Esophagus (tissue), 2 donors: Measurements from ENCODE around the gene MAPK8IP1. TPM values are rescaled to one million over a fixed set of nuclear protein-coding genes. Genes with fewer than 3 reads are reported as not detected.

Experiments used
- H3K27ac ChIP-seq, 2 donors: one replicate each; pipeline ENCODE4 v1.5.1; 2013; ENCODE audit warnings: low read depth in 2 of 2, mild to moderate bottlenecking in 2 of 2, inconsistent platforms in 1 of 2, low read length in 1 of 2, moderate library complexity in 1 of 2
- H3K27me3 ChIP-seq, 2 donors: one replicate each; pipeline ENCODE4 v1.6.1; 2013; ENCODE audit warnings: low read length in 2 of 2, control low read depth in 1 of 2, mild to moderate bottlenecking in 1 of 2; ENCODE audit not compliant: insufficient read depth in 2 of 2, control insufficient read depth in 1 of 2
- H3K36me3 ChIP-seq, 2 donors: one replicate each; pipeline ENCODE4 v1.6.1; 2013; ENCODE audit warnings: low read length in 1 of 2; ENCODE audit not compliant: control insufficient read depth in 2 of 2, insufficient read depth in 2 of 2
- H3K4me1 ChIP-seq, 2 donors: one replicate each; pipeline ENCODE4 v1.6.1; 2013; ENCODE audit warnings: low read length in 1 of 2; ENCODE audit not compliant: control insufficient read depth in 2 of 2, insufficient read depth in 2 of 2
- H3K4me3 ChIP-seq, 2 donors: one replicate each; pipeline ENCODE4 v1.5.1; 2013; ENCODE audit warnings: low read length in 2 of 2, mild to moderate bottlenecking in 2 of 2, low read depth in 1 of 2, moderate library complexity in 1 of 2
- H3K9me3 ChIP-seq, 2 donors: one replicate each; pipeline ENCODE4 v1.6.1; 2013; ENCODE audit warnings: mild to moderate bottlenecking in 2 of 2, low read depth in 1 of 2, low read length in 1 of 2, moderate library complexity in 1 of 2; ENCODE audit not compliant: control insufficient read depth in 2 of 2, insufficient read depth in 1 of 2
- WGBS, 2 donors: extraction: QIAGEN DNeasy Blood & Tissue Kit; methylation state at CpG; one replicate each; pipeline ENCODE4 v1.1.7; 2013; 5-methylcytosine and 5-hydroxymethylcytosine counted together
- polyA plus RNA-seq, 2 donors: library from polyadenylated mRNA; stranded (reverse); fragments of 200-250 nt; gene quantifications; one replicate each; pipeline ENCODE4 v1.2.3, GENCODE V29; 2013
- donor health status: healthy with polysubstance abuse.
- donor health status: Bipolar disorder and iron deficiency.

The MAPK8IP1 gene
- polyA plus RNA-seq, 2 donors, result 0.77 to 1.3 TPM

DNA sequence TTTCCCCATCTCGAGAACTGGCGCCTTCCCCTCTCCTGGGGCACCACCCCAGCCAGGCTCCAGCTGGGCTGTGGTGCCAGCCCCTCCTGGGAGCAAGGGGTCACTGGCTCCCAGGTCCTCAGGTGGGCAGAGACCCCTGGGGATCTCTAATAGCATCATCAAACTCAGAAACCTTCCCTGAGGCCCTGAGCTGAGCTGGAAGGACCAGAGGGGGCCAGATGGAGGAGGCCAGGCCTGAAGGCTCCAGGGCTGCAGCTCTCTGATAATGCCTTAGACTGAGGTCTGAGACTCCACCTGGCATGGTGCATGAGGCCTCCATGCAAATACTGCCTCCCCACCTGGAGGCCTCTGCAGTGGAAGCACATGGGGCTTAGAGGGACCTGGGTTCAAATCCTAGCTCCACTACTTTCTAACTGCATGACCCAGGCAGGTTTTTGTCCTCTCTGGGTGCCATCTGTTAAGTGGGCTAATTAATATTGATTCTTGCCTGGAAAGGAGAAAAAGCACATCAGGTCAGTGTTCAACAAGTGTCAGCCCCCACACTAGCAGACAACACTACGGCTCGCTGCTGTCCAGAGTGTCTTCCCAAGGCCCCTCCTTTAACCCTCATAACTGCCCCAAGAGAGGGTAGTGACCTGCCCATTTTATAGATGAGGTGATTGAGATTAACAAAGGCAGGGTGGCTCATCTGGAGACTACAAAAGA, 1.5 kb downstream of the MAPK8IP1 start:
- Histone ChIP-seq H3K27ac (no peak overlapping the region), H3K9me3 (no peaks in the 10 kb centered on the region), H3K36me3 (peaks cover 0 to 7% of the 10 kb centered on the region in 2 donors), H3K4me1 (peaks cover 6 to 8% of the 10 kb centered on the region in 2 donors), H3K27me3 (no peaks in the 10 kb centered on the region), H3K4me3 (no peak overlapping the region)
- WGBS, 2 donors, result 86 to 97% methylated on average over 4 of the region's 4 CpGs

DNA sequence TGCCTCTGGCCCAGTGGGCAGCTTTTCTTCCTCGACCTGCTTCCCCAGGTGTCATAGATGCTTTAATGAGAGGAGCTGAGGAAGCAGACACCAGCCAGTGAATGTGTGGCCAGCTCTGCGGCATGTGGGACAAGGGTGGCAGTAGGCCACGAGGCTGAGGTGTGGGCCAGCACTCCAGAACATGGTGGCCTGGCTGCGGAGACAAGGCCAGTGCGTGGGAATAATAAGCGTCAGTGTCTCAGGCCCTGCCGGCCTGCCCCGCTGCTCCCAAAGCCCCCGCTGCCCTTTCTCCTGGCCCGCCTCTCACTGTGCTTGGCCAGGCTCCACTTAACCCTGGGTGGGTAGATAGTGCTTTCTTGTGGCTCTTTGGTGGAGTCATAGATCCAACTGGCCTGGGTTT, 2.1 kb downstream of the MAPK8IP1 start:
- H3K27me3 ChIP-seq, result no peaks in the 10 kb centered on the region
- 89% methylated on average over 10 of the region's 10 CpGs for WGBS, 2 donors

DNA sequence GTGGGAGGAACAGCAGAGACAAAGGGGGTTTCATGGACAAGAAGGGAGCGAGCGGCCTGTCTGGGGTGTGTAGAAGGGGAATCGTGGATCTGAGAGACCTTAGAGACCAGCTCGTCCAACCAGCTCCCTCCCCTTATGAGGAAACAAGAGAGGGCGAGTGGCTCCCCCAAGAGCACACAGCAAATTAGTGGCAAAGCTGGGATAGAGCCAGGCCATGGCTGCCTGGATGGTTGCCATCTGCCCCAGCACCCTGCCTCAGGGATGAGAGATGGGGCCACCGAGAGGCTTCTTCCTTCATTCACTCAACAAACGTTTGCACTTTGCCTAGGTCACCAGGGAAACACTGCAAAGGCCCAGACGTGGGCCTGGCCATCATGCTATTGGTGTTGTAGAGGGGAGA, 4.1 kb downstream of the MAPK8IP1 start:
- Histone ChIP-seq H3K4me3 (no peak overlapping the region), H3K36me3 (no peaks in the 10 kb centered on the region), H3K9me3 (no peaks in the 10 kb centered on the region), H3K27ac (no peak overlapping the region), H3K27me3 (no peaks in the 10 kb centered on the region), H3K4me1 (peaks cover 6 to 8% of the 10 kb centered on the region in 2 donors)
- WGBS, 2 donors, result 80 to 89% methylated on average over 8 of the region's 8 CpGs

More for the DNA sequence above, 2.1 kb downstream of the MAPK8IP1 start:
- H3K4me3 ChIP-seq, result no peak overlapping the region
- peaks cover 0 to 2% of the 10 kb centered on the region in 2 donors for H3K36me3 ChIP-seq
- no peaks in the 10 kb centered on the region for H3K9me3 ChIP-seq
- H3K4me1 ChIP-seq, result peaks cover 6 to 8% of the 10 kb centered on the region in 2 donors
- H3K27ac ChIP-seq, result no peak overlapping the region

DNA sequence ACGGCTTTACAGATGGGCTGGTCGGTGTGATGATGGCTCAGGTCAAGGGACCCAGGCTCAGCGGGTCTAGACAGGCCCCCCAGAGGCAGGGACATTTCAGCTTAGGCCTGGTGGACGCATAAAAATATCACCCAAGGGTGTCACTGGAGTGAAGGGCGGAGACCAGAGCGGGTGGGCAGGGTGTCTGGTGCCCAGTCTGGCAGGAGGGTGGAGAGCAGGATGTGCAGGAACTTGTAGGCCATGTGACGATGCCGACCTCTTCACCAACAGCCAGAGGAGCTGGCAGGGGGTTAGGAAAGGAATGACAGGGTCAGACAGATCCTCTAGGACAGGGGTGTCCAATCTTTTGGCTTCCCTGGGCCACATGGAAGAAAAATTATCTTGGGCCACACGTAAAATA, 4.5 kb downstream of the MAPK8IP1 start:
- Histone ChIP-seq H3K4me3 (no peak overlapping the region), H3K4me1 (peaks cover 6 to 8% of the 10 kb centered on the region in 2 donors), H3K9me3 (no peaks in the 10 kb centered on the region), H3K36me3 (no peaks in the 10 kb centered on the region), H3K27me3 (no peaks in the 10 kb centered on the region), H3K27ac (no peak overlapping the region)
- WGBS, 2 donors, result 71 to 77% methylated on average over 9 of the region's 9 CpGs

DNA sequence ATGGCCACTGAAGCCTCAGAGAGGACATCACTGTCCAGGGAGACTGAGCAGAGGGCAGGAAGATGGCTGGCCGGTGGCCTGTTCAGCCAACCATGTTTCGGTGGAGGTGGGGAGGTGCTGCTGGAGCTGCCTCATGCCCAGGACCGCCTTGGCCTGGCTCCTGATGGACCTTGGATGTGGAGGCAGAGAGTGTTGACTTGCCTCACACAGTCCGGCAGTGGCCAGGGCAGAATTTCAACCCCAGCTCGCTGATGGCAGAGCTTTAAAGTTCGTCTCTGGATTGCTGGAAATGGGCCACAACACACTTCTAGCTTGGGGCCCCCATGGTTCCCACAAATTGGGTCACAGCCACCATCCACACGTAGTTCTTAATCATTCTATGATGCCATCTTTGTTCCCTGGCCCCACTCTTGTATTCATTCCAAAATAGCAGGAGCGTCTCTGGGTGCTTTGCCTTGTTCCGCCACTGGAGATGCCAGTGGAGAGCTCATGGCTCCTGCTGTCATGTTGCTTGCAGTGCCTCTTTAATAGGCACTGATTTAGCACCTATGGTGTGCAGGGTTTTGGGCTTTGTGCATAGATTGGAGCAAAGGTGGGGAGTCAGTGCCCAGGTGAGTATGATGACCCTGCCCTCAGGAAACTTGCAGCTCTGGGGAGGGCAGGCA, 5.6 kb downstream of the MAPK8IP1 start:
- H3K4me1 ChIP-seq, result peaks cover 3% of the 10 kb centered on the region in 2 donors
- H3K9me3 ChIP-seq, result no peaks in the 10 kb centered on the region
- no peak overlapping the region for H3K4me3 ChIP-seq
- H3K27me3 ChIP-seq, result no peaks in the 10 kb centered on the region
- no peak overlapping the region for H3K27ac ChIP-seq
- H3K36me3 ChIP-seq, result no peaks in the 10 kb centered on the region
- WGBS, 2 donors, result 80 to 84% methylated on average over 9 of the region's 9 CpGs

DNA sequence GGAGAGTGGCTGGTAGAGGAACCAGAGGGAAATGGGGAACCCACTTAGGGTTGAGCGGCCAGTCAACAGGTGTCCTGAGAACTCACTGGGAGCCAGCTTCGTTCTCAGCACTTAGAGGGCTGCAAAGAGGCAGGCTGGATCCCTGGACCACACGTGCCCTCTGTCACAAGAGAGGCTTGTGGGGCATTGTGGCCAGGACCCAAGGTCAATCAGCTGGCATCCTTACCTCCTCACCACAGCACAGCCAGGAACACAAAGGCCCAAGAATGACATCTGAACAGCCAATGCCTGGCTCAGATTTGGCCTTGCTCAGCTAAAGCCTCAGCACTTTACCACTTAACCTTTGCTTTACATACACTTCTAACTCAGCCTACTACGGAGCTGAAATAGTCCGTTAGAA, 7.4 kb downstream of the MAPK8IP1 start:
- no peaks in the 10 kb centered on the region for H3K4me1 ChIP-seq
- H3K27me3 ChIP-seq, result no peaks in the 10 kb centered on the region
- WGBS, 2 donors, result 82 to 85% methylated on average over 5 of the region's 5 CpGs
- H3K4me3 ChIP-seq, result no peak overlapping the region
- H3K9me3 ChIP-seq, result no peaks in the 10 kb centered on the region
- no peaks in the 10 kb centered on the region for H3K36me3 ChIP-seq
- H3K27ac ChIP-seq, result no peak overlapping the region

DNA sequence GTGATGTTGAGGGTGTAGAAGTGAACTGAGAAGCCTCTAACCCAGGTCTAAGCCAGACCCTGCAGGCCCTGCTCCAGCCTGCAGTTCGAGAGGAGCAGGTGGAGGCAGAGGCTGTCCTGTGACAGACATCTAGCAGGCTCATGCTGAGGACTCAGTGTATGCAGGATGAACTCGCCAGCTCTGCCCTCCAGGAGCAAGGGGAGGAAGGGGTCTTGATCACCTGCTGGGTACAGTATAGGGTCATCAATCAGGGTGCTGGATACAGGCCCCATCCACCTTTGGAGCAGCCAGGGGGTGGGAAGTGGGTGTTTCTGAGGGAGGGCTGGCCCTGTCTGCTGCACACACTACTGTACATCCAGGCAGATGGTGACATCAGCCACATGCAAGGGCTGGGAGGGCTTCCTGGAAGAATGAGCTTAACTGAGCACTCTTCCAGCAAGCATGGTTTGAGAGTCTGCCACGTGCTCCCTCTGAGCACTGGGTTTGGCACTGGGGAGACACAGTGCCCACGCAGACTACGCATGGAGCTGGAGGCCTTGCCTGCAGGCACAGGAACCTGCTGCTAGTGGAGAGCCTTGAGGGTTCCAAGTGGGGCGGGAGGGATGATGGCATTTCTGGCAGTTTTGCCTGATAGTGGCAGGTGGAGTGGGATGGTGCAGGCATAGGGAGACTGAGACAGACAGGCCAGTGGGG, 9.2 kb downstream of the MAPK8IP1 start:
- Histone ChIP-seq H3K9me3 (no peaks in the 10 kb centered on the region), H3K4me3 (no peak overlapping the region), H3K4me1 (peaks cover 3 to 5% of the 10 kb centered on the region in 2 donors), H3K27ac (no peak overlapping the region), H3K27me3 (no peaks in the 10 kb centered on the region), H3K36me3 (no peaks in the 10 kb centered on the region)
- WGBS, 2 donors, result 78 to 80% methylated on average over 6 of the region's 6 CpGs

DNA sequence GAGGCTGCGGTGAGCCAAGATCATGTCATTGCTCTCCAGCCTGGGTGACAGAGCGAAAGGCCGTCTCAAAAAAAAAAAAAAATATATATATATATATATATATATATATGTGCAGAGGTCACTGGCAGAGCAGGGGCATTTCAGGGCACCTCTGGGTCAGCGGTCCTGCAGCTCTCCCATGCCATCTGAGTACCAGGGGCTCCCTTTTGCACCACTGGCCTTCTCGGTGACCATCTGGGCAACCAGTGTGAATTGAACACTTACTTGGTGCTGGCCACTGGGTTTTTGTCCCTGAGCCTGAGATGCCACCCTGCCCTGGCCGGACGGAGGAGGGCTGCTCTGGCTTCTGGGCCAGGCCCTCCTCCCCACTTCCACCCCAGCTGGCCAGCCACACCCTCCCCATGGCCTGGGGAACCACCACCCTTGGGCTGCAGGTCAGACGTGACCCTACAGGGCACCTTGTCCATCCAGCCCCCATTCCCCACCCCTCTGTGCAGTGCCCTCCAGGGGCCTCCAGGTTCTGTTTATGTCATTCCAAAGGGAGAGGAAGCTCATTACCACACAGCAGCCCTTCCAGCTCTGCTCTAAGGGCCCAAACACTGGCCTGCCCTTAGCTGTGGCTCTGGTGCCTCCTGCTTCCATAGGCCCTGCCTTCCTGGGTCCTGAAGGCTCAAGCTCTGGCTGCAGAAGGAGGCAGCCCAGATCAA, 10.3 kb downstream of the MAPK8IP1 start:
- no peaks in the 10 kb centered on the region for H3K9me3 ChIP-seq
- H3K36me3 ChIP-seq, result no peaks in the 10 kb centered on the region

DNA sequence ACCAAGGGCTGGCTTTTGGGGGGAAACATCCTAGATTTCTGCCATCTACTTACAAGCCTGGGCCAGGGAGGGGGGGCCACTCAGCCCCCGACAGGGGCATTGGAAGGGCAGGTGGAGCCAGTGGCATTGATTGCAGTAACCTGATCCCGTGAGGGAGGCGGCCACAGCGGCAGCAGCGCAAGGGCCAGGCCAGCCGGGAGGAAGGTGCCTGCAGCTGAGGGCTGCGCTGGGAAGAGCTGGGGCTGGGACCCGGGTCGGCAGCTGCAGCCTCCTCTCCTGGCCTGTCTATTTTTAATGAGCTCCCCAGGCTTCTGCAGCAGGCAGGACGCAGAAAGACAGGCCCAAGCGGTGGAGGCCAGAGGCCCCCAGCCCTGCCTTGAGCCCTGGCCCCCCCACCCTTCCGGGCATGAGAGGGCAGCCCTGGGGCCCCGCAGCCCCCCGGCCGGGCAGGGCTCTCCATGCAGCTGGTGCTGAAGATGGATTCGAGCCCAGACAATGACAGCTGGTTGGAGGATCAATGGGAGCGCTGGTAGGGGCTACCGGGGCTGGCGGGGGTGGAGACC, 11.1 kb downstream of the MAPK8IP1 start:
- H3K9me3 ChIP-seq, result no peaks in the 10 kb centered on the region
- peaks cover 3 to 5% of the 10 kb centered on the region in 2 donors for H3K4me1 ChIP-seq
- WGBS, 2 donors, result 24 to 29% methylated on average over 19 of the region's 19 CpGs
- H3K4me3 ChIP-seq, result no peak overlapping the region
- H3K27me3 ChIP-seq, result no peaks in the 10 kb centered on the region
- no peaks in the 10 kb centered on the region for H3K36me3 ChIP-seq
- H3K27ac ChIP-seq, result no peak overlapping the region

More for the DNA sequence above, 10.3 kb downstream of the MAPK8IP1 start:
- no peaks in the 10 kb centered on the region for H3K27me3 ChIP-seq
- no peak overlapping the region for H3K27ac ChIP-seq
- H3K4me1 ChIP-seq, result peaks cover 3 to 5% of the 10 kb centered on the region in 2 donors
- H3K4me3 ChIP-seq, result no peak overlapping the region
- WGBS, 2 donors, result 88 to 93% methylated on average over 8 of the region's 8 CpGs
